K562 (cell line): ENCODE measurements around the gene SOWAHA. TPM values are rescaled to one million over a fixed set of nuclear protein-coding genes. Genes with fewer than 3 reads are reported as not detected.

Source experiments
- ATF1 ChIP-seq, 2 experiments: fragments of 450-650 bp in 1 of 2; IDR thresholded peaks; 2 replicates each; pipeline ENCODE4 v1.6.1; 2016; ENCODE audit warnings: missing compliant biosample characterization in 1 of 2, missing genetic modification characterization in 1 of 2
- CBX3 ChIP-seq, 2 experiments: IDR thresholded peaks; 1 replicate in 1 of 2; 2 replicates in 1 of 2; pipeline ENCODE4 v1.6.1; 2012; ENCODE audit warnings: inconsistent platforms in 2 of 2, low read length in 2 of 2, borderline replicate concordance in 1 of 2, control low read depth in 1 of 2
- ETV5 ChIP-seq: sonication (generic); formaldehyde crosslinking; IDR thresholded peaks from 2 replicates; pipeline ENCODE4 v1.4.0; 2020; ENCODE audit warnings: low read depth, mild to moderate bottlenecking, missing genetic modification reagents
- HDAC6 ChIP-seq: IDR thresholded peaks from 2 replicates; pipeline ENCODE4 v1.6.1; 2012; ENCODE audit warnings: low read depth, mild to moderate bottlenecking, control low read depth, inconsistent platforms, low read length, moderate library complexity
- KDM2B ChIP-seq: fragments of 250-450 bp; sonication (Bioruptor Pico); IDR thresholded peaks from 2 replicates; pipeline ENCODE4 v1.8.0; 2021; ENCODE audit warnings: mild to moderate bottlenecking, moderate library complexity
- L3MBTL2 ChIP-seq: fragments of 450-650 bp; IDR thresholded peaks from 2 replicates; pipeline ENCODE4 v1.6.1; 2016; ENCODE audit warnings: mild to moderate bottlenecking, moderate library complexity
- RHOXF2B ChIP-seq: fragments of 250-450 bp; sonication (Bioruptor Pico); conservative IDR thresholded peaks from 2 replicates; pipeline ENCODE4 v1.5.1; 2021
- SREBF1 ChIP-seq: fragments of 150-350 bp; IDR thresholded peaks from 2 replicates; pipeline ENCODE4 v1.6.1; 2014; ENCODE audit warnings: antibody characterized with exemption, low read depth, low read length, borderline replicate concordance
- STAG1 ChIP-seq: sonication (generic); formaldehyde crosslinking; IDR thresholded peaks from 2 replicates; pipeline ENCODE4 v1.5.0; 2020; ENCODE audit warnings: missing genetic modification reagents, borderline replicate concordance
- TAF1 ChIP-seq: IDR thresholded peaks from 2 replicates; pipeline ENCODE4 v1.6.1; 2011; ENCODE audit warnings: mild to moderate bottlenecking, low read length, moderate library complexity; ENCODE audit not compliant: insufficient read depth, control insufficient read depth, severe bottlenecking; ENCODE audit errors: extremely low read depth
- ZNF23 ChIP-seq: fragments of 250-450 bp; sonication (Bioruptor Pico); IDR thresholded peaks from 2 replicates; pipeline ENCODE4 v1.4.0; 2020; ENCODE audit warnings: mild to moderate bottlenecking
- polyA plus RNA-seq, 8 experiments: library from polyadenylated mRNA; depleted of rRNA in 4 of 8; stranded (reverse) in 5 of 8; unstranded in 3 of 8; fragments of >200 nt; fragmentation: Nextera tagmentation in 2 of 8; fragmentation: Illumina TruSeq in 1 of 8; extraction: Ambion mirVana in 2 of 8; extraction: Trizol in 1 of 8; gene quantifications; 2 replicates each; pipeline versions ENCODE4 v1.2.1 to v1.2.3, GENCODE V29; 2011 to 2014; ENCODE audit warnings: inconsistent platforms in 1 of 8, missing spikeins in 1 of 8
- total RNA-seq, 7 experiments: library from RNA; depleted of rRNA in 6 of 7; stranded (reverse); fragments of >200 nt in 6 of 7; fragmentation: Illumina TruSeq in 2 of 7; extraction: Trizol in 2 of 7; gene quantifications; 2 replicates each; pipeline versions ENCODE4 v1.2.1 to v1.2.3, GENCODE V29; 2011 to 2021; ENCODE audit warnings: low replicate concordance in 1 of 7
- TF ChIP-seq, protein P1 (sequence below), 2 experiments: fragments of 450-650 bp in 1 of 2; sonication (generic) in 1 of 2; formaldehyde crosslinking in 1 of 2; IDR thresholded peaks; 2 replicates each; pipeline versions ENCODE4 v1.7.1 to v1.9.0; 2016 to 2022; ENCODE audit warnings: inconsistent platforms in 1 of 2, mild to moderate bottlenecking in 1 of 2, missing genetic modification reagents in 1 of 2
- TF ChIP-seq, protein P2 (sequence below): sonication (generic); formaldehyde crosslinking; IDR thresholded peaks from 2 replicates; pipeline ENCODE4 v1.8.0; 2023; ENCODE audit warnings: mild to moderate bottlenecking, missing genetic modification reagents
- TF ChIP-seq, protein P3 (sequence below): fragments of 450-650 bp; IDR thresholded peaks from 2 replicates; pipeline ENCODE4 v1.6.1; 2016

SOWAHA gene
- total and polyA plus RNA-seq, 9 of the 15 experiments (the other 6 are each of a cell fraction or from before 2014, with no cell fraction given) = not detected

- TF ChIP-seq, protein P1, sequence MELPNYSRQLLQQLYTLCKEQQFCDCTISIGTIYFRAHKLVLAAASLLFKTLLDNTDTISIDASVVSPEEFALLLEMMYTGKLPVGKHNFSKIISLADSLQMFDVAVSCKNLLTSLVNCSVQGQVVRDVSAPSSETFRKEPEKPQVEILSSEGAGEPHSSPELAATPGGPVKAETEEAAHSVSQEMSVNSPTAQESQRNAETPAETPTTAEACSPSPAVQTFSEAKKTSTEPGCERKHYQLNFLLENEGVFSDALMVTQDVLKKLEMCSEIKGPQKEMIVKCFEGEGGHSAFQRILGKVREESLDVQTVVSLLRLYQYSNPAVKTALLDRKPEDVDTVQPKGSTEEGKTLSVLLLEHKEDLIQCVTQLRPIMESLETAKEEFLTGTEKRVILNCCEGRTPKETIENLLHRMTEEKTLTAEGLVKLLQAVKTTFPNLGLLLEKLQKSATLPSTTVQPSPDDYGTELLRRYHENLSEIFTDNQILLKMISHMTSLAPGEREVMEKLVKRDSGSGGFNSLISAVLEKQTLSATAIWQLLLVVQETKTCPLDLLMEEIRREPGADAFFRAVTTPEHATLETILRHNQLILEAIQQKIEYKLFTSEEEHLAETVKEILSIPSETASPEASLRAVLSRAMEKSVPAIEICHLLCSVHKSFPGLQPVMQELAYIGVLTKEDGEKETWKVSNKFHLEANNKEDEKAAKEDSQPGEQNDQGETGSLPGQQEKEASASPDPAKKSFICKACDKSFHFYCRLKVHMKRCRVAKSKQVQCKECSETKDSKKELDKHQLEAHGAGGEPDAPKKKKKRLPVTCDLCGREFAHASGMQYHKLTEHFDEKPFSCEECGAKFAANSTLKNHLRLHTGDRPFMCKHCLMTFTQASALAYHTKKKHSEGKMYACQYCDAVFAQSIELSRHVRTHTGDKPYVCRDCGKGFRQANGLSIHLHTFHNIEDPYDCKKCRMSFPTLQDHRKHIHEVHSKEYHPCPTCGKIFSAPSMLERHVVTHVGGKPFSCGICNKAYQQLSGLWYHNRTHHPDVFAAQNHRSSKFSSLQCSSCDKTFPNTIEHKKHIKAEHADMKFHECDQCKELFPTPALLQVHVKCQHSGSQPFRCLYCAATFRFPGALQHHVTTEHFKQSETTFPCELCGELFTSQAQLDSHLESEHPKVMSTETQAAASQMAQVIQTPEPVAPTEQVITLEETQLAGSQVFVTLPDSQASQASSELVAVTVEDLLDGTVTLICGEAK (IDR thresholded peaks at IDR 0.05) = no peak
- TF ChIP-seq, protein P1 (CRISPR knock-in tag; IDR thresholded peaks at IDR 0.05) = no peak
- TF ChIP-seq ZNF23 (CRISPR knock-in tag) = no peak
- peak in 1 of 2 experiments; percentile 48; a peak in 1 of 3 replicates for TF ChIP-seq CBX3 (IDR thresholded peaks at IDR 0.05; ENCODE audit: borderline replicate concordance in 1 of 2, low read length in 2 of 2)
- peak; percentile 16 for TF ChIP-seq L3MBTL2
- no peak for TF ChIP-seq RHOXF2B (CRISPR knock-in tag)
- no peak; the same call in 1 of the 2 replicates for TF ChIP-seq ETV5 (CRISPR knock-in tag)
- TF ChIP-seq, protein P2, sequence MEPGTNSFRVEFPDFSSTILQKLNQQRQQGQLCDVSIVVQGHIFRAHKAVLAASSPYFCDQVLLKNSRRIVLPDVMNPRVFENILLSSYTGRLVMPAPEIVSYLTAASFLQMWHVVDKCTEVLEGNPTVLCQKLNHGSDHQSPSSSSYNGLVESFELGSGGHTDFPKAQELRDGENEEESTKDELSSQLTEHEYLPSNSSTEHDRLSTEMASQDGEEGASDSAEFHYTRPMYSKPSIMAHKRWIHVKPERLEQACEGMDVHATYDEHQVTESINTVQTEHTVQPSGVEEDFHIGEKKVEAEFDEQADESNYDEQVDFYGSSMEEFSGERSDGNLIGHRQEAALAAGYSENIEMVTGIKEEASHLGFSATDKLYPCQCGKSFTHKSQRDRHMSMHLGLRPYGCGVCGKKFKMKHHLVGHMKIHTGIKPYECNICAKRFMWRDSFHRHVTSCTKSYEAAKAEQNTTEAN (CRISPR knock-in tag) = no peak
- TF ChIP-seq, protein P3, sequence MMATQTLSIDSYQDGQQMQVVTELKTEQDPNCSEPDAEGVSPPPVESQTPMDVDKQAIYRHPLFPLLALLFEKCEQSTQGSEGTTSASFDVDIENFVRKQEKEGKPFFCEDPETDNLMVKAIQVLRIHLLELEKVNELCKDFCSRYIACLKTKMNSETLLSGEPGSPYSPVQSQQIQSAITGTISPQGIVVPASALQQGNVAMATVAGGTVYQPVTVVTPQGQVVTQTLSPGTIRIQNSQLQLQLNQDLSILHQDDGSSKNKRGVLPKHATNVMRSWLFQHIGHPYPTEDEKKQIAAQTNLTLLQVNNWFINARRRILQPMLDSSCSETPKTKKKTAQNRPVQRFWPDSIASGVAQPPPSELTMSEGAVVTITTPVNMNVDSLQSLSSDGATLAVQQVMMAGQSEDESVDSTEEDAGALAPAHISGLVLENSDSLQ = no peak
- no peak for TF ChIP-seq SREBF1
- TF ChIP-seq STAG1 (CRISPR knock-in tag) = peak; percentile 74; the same call in 1 of the 2 replicates
- TF ChIP-seq HDAC6 = 0 out of 2 replicates have a peak, but pooled peaks have one; percentile 41
- TF ChIP-seq KDM2B = 0 out of 2 replicates have a peak, but pooled peaks have one; percentile 11
- TF ChIP-seq ATF1 (CRISPR knock-in tag; IDR thresholded peaks at IDR 0.05) = no peak
- no peak for TF ChIP-seq ATF1 (tag; IDR thresholded peaks at IDR 0.05)
- peak; percentile 62 for TF ChIP-seq TAF1
These were observed 16.8 kb downstream of the SOWAHA start (continued) for GRCh38 chr5:132829742-132830435.
